Measurements from ENCODE around the gene ADGRA3. TPM values are rescaled to one million over a fixed set of nuclear protein-coding genes. Genes with fewer than 3 reads are reported as not detected.

Gene ADGRA3
- 10 to 100 TPM; 49.4 to 55.9 (median 54.6) TPM for polyA plus RNA-seq (ENCODE audit: insufficient read length in 4 of 4)

- DNase-seq (ENCODE audit: low read depth in 4 of 4, low spot score in 2 of 4): peak in 3 of 4 donors; percentile 51 to 63 (median 53)
Measured at GRCh38 chr4:22515888-22516541, at the start of gene ADGRA3. TSS of gene ADGRA3 (minus strand) at chr4:22516066. CDS start at chr4:22515784, 282 bp downstream.

GRCh38 chr4:22556495-22556894 is 40.6 kb upstream of the ADGRA3 start:
- no peak for DNase-seq (ENCODE audit: low read depth in 4 of 4, low spot score in 2 of 4)

- DNase-seq (ENCODE audit: low read depth in 4 of 4, low spot score in 2 of 4): no peak
Measured at GRCh38 chr4:22554670-22555069, 38.8 kb upstream of the ADGRA3 start.

GRCh38 chr4:22553560-22553959 is 37.7 kb upstream of the ADGRA3 start:
- no peak for DNase-seq (ENCODE audit: low read depth in 4 of 4, low spot score in 2 of 4)

GRCh38 chr4:22552812-22553211 is 36.9 kb upstream of the ADGRA3 start:
- DNase-seq (ENCODE audit: low read depth in 4 of 4, low spot score in 2 of 4): no peak

- no peak for DNase-seq (ENCODE audit: low read depth in 4 of 4, low spot score in 2 of 4)
Measured at GRCh38 chr4:22551550-22551949, 35.7 kb upstream of the ADGRA3 start.

- DNase-seq (ENCODE audit: low read depth in 4 of 4, low spot score in 2 of 4): no peak
Measured at GRCh38 chr4:22546299-22546698, 30.4 kb upstream of the ADGRA3 start.

GRCh38 chr4:22539251-22539650 is 23.4 kb upstream of the ADGRA3 start:
- no peak for DNase-seq (ENCODE audit: low read depth in 4 of 4, low spot score in 2 of 4)

- no peak for DNase-seq (ENCODE audit: low read depth in 4 of 4, low spot score in 2 of 4)
Measured at GRCh38 chr4:22537864-22538263, 22.0 kb upstream of the ADGRA3 start.

GRCh38 chr4:22534374-22534773 is 18.5 kb upstream of the ADGRA3 start:
- no peak for DNase-seq (ENCODE audit: low read depth in 4 of 4, low spot score in 2 of 4)

- DNase-seq (ENCODE audit: low read depth in 4 of 4, low spot score in 2 of 4): no peak
Measured at GRCh38 chr4:22532896-22533295, 17.0 kb upstream of the ADGRA3 start.

- no peak for DNase-seq (ENCODE audit: low read depth in 4 of 4, low spot score in 2 of 4)
Measured at GRCh38 chr4:22532117-22532516, 16.3 kb upstream of the ADGRA3 start.

GRCh38 chr4:22531311-22532019 is 15.6 kb upstream of the ADGRA3 start:
- no peak for DNase-seq (ENCODE audit: low read depth in 4 of 4, low spot score in 2 of 4)

- DNase-seq (ENCODE audit: low read depth in 4 of 4, low spot score in 2 of 4): no peak
Measured at GRCh38 chr4:22524895-22525294, 9.0 kb upstream of the ADGRA3 start.

GRCh38 chr4:22522706-22523501 is 7.0 kb upstream of the ADGRA3 start:
- no peak for DNase-seq (ENCODE audit: low read depth in 4 of 4, low spot score in 2 of 4)

GRCh38 chr4:22522206-22522605 is 6.3 kb upstream of the ADGRA3 start:
- no peak for DNase-seq (ENCODE audit: low read depth in 4 of 4, low spot score in 2 of 4)

GRCh38 chr4:22521240-22521639 is 5.4 kb upstream of the ADGRA3 start:
- DNase-seq (ENCODE audit: low read depth in 4 of 4, low spot score in 2 of 4): no peak

GRCh38 chr4:22515145-22515887 is 550 bp downstream of the ADGRA3 start:
- DNase-seq (ENCODE audit: low read depth in 4 of 4, low spot score in 2 of 4): peak; percentile 58 to 70 (median 68)

GRCh38 chr4:22514481-22514880 is 1.4 kb downstream of the ADGRA3 start:
- DNase-seq (ENCODE audit: low read depth in 4 of 4, low spot score in 2 of 4): no peak

GRCh38 chr4:22514001-22514400 is 1.9 kb downstream of the ADGRA3 start:
- DNase-seq (ENCODE audit: low read depth in 4 of 4, low spot score in 2 of 4): no peak

GRCh38 chr4:22512306-22512705 is 3.6 kb downstream of the ADGRA3 start:
- no peak for DNase-seq (ENCODE audit: low read depth in 4 of 4, low spot score in 2 of 4)

Measured in left renal cortex interstitium (tissue), 4 donors.